Hematopoietic multipotent progenitor cell (in vitro differentiated cells): Measurements from ENCODE around the gene CNGB1. TPM values are rescaled to one million over a fixed set of nuclear protein-coding genes. Genes with fewer than 3 reads are reported as not detected.
"Not testable (repeated sequence)": the region's sequence is repeated elsewhere in the genome, so short reads cannot be mapped to it uniquely, and the experiment has no call there.

ENCODE experiments used
- DNase-seq, 3 donors: peaks; one replicate each; pipeline ENCODE4 v3.0.0-alpha.2; 2011 to 2015; ENCODE audit warnings: low read depth in 2 of 3, low spot score in 2 of 3
- total RNA-seq: library from RNA; depleted of rRNA; stranded (reverse); fragments of >200 nt; gene quantifications from one replicate; pipeline ENCODE4 v1.2.3, GENCODE V29; 2012

The CNGB1 gene
- total RNA-seq, 1 donor: not detected

DNA sequence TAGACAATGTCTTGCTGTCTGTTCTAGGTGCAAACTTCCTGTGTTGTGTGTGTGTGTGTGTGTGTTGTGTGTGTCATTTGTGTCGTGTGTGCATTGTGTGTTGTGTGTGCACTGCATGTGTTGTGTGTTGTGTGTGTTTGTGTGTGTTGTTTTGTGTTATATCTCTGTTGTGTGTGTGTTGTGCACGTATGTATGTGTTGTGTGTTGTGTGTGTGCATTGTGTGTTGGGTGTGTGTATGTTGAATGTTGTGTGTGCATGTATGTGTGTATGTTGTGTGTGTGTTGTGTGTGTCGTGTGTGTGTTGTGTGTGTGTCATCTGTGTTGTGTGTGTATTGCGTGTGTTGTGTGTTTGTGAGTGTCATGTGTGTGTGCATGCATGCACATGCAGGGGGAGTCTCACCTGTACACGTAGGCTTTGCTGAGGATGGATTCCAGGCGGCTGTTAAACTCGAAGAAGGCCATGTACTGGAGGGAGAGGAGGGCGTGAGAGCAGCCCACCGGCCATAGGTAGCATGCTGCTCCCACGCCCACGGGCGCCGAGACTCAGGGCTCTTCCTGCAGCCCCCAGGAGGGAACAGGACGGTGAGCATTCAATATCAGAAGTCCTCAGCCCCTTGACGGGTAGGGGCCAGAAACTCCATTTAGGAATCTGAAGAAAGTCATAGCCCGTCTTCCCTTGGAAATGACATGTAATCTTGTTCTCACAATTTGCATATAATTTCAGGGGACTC lies 58.2 kb downstream of the CNGB1 start:
- DNase-seq: no peak

DNA sequence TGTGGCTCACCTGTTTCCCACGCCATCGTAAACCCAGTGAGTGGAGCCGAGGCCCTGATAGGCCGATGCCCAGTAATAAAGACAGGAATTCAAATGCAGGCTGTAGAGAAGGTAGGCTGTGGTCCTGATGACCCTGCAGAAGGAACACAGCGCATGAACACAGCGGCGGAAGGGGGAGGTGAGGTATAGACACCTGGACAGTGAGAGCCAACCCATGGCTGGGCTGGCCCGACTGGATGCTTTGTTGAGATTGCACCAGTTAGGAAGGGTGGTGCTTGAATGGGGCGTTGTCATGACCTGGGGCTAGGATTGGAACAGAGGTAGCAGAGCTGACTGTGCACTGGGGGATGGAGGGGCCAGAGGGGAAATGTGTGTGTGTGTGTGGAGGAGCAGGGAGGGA lies 59.2 kb downstream of the CNGB1 start:
- no peak for DNase-seq

DNA sequence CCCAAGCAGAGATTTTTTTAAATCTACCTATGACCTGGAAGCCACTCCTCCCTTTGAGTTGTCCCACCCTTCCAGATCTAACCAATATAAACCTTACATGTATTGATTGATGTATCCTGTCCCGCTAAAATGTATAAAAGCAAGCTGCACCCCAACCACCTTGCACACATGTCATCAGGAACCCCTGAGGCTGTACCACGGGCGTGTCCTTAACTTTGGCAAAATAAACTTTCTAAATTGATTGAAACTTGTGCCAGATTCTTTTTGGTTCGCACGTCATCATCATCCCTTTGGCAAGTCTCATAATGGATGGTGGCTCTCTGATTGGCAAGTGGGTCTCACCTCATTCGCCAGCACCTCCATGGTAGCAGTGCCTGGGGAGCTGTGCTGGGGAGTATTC lies 60.2 kb downstream of the CNGB1 start:
- no peak for DNase-seq

GRCh38 chr16:57908409-57908987 lies 62.4 kb downstream of the CNGB1 start:
- DNase-seq: no peak

DNA sequence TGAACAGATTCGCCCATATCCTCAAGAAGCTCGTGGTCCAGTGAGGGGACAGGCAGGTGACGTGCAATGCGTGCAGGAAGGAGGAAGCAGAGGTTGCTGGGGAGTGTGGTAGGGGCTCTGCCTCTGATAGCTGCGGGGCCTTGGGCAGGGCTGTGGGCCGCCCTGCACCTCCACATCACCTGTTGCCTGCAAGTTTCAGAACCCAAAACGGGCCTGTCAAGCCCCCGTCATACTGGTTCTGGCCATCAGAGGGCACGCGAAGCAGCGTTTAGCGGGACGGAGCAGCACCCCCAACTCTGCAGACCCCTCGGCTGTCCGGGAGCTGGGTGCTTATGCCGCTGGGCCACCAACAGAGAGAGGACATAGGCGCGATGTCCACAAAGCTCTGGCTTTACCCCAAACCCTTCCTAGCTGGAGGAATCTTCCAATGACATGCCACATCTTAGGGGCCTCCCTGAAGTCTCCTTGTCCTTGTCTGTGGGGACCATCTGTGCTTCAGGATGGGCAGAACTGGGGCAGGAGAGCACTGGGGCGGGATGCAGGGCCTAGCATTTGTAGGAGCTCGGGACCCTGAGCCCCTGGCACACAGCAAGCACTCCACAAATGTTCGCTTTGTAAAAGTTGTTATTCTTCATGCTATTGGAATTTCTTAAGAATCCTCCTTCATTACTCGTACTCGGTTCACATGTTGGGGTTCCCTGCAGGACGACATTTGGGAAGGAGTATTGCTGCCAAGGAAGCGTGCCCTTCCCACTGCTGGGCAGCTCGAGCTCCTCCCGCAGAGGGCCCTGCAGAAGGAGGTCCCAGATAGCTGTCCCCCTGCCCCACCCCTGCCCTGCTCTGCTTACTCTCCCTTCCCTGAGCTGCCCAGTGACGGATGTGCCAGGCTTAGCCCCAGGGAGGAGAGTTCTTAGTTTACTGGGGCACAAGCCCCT lies 64.3 kb downstream of the CNGB1 start:
- peak in 2 of 3 donors; percentile 29 to 41 for DNase-seq

GRCh38 chr16:57904101-57904500 lies 66.8 kb downstream of the CNGB1 start:
- no peak for DNase-seq

GRCh38 chr16:57903656-57904055 lies 67.3 kb downstream of the CNGB1 start:
- DNase-seq: no peak

DNA sequence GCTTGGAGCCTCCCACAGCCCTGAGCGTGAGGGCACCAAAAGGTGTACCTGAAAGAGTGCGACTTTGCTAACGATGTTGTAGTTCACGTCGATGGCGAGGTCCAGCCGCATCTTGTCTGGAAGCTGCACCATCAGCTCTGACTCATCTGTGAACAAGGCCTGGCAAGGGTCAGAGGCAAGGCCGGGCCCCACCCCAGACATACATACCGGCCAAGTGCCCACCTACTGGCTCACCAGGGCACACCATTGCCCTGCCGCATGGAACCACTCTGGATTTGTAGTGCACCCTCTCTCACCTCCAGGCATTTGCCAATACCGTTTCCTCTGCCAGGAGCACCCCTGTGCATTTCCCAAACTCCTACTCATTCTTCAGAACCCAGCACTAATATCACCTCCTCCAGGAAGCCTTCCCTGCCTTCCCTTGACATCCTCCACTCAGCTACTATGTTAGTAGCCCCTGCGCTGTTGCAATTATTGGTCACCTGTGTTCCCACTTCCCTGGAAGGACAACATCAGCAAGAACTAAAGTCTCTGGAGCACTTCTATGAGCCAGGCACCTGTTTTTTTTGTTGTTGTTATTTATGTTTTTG lies 69.4 kb downstream of the CNGB1 start:
- DNase-seq: no peak

- DNase-seq: no peak
Observed at GRCh38 chr16:57900796-57901479, 70.0 kb downstream of the CNGB1 start.

GRCh38 chr16:57899771-57900661 lies 70.9 kb downstream of the CNGB1 start:
- DNase-seq: peak; percentile 62 to 82 (median 66)

- DNase-seq: no peak
Observed at GRCh38 chr16:57898961-57899360, 72.0 kb downstream of the CNGB1 start.

- DNase-seq: no peak
Observed at GRCh38 chr16:57897996-57898395, 72.9 kb downstream of the CNGB1 start.

GRCh38 chr16:57897053-57897784 lies 73.7 kb downstream of the CNGB1 start:
- DNase-seq: no peak

GRCh38 chr16:57895081-57895547 lies 75.8 kb downstream of the CNGB1 start:
- not testable (repeated sequence) for DNase-seq

DNA sequence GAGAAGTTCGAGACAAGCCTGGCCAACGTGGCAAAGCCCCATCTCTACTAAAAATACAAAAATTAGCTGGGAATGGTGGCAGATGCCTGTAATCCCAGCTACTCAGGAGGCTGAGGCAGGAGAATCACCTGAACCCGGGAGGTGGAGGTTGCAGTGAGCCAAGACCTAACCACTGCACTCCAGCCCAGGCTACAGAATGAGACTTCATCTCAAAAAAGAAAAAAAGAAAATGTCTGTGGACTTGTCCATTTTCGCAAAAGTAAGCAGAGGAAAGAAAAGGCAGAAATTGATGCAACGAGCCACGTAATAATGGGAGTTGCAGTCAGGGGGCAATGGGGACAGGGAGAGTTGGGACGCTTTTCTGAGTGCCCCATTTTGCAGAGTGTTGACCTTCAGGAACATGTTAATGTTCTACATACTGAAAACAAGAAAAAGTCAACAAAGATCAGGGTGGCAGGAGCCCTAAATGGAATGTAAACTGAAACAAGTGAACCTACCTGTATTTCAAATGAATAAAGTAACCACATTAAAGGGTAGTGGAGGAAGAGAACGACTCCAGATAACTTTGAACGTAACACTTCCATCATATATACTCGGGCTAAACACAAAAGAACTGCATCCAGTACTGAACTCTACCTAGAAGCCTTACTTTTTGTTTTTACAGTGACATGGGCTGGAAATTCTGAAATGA lies 76.4 kb downstream of the CNGB1 start:
- DNase-seq: no peak

DNA sequence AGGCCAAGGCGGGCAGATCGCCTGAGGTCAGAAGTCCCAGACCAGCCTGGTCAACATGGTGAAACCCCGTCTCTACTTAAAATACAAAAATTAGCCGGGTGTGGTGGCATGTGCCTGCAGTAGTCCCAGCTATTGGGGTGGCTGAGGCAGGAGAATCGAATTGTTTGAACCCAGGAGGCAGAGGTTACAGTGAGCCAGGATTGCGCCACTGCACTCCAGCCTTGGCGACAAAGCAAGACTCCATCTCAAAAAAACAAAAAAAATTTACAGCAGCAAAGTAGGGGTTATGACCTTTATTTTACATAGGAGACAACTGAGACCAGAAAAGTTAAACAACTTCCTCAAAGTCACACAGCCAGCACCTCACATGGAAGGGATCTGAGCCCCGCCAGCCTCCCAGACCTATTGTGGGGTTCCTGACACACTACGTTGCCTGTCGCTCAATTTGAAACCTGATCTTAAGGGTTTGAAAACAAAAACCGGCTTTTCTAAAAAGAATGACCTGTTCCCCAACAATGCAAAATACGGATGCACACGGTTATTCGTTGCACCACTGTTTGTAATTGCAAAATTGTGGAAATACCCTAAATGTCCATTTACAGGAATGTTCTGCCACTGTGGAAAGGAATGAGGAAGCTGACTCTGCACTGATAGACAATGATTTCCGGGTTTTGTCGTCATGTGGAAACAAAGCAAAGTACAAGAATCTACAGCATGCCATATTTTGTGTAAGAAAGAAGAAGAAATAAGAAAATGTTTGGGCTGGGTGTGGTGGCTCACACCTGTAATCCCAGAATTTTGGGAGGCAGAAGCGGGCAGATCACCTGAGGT lies 77.2 kb downstream of the CNGB1 start:
- DNase-seq: peak in 2 of 3 donors; percentile 75 to 80

DNA sequence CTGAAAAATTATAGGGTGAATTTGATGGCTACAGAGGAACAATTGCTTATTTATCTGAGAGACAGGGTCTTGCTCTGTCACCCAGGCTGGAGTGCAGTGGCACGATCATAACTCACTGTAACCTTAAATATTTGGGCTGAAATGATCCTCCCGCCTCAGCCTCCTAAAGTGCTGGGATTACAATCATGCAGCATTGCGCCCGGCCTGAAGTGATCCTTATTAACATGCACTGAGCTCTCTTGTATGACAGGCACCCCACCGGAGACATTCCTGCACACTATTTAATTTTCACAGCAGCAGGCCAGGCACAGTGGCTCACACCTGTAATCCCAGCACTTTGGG lies 77.7 kb downstream of the CNGB1 start:
- no peak for DNase-seq
